Measurements from ENCODE around the gene PRKCD. TPM values are rescaled to one million over a fixed set of nuclear protein-coding genes. Genes with fewer than 3 reads are reported as not detected.
A peak's percentile ranks its signal among the peaks of the same experiment; 100 is the strongest.

Gene PRKCD
- total and polyA plus RNA-seq, 12 donors = 10.7 to 156 (median 49.2) TPM

- DNase-seq = peak; percentile 60 to 77 (median 69)
- no peak overlapping the region for H3K4me3 ChIP-seq
- H3K4me1 ChIP-seq (replicated peaks in 1 of 2) = peaks cover 59 to 91% of the 10 kb centered on the region in 2 donors
- no peaks in the 10 kb centered on the region for H3K36me3 ChIP-seq (replicated peaks in 1 of 2)
- TF ChIP-seq POLR2A (IDR thresholded peaks at IDR 0.05) = no peak
- TF ChIP-seq, protein P1, sequence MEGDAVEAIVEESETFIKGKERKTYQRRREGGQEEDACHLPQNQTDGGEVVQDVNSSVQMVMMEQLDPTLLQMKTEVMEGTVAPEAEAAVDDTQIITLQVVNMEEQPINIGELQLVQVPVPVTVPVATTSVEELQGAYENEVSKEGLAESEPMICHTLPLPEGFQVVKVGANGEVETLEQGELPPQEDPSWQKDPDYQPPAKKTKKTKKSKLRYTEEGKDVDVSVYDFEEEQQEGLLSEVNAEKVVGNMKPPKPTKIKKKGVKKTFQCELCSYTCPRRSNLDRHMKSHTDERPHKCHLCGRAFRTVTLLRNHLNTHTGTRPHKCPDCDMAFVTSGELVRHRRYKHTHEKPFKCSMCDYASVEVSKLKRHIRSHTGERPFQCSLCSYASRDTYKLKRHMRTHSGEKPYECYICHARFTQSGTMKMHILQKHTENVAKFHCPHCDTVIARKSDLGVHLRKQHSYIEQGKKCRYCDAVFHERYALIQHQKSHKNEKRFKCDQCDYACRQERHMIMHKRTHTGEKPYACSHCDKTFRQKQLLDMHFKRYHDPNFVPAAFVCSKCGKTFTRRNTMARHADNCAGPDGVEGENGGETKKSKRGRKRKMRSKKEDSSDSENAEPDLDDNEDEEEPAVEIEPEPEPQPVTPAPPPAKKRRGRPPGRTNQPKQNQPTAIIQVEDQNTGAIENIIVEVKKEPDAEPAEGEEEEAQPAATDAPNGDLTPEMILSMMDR (IDR thresholded peaks at IDR 0.05) = no peak
- intact Hi-C loops (cut with DNase I) = no loop called here
- H3K27me3 ChIP-seq = no peaks in the 10 kb centered on the region
- H3K27ac ChIP-seq = peak overlapping the region in 4 of 5 donors; percentile 41 to 79 (median 55)
- 38 to 49% (median 44%) methylated on average over 3 to 4 of the region's 4 CpGs; no CpG with 5 or more reads in 1 of the 4 donors for WGBS, 4 donors
- no peaks in the 10 kb centered on the region for H3K9me3 ChIP-seq (replicated peaks in 1 of 3)
Observed at GRCh38 chr3:53154881-53155285, 6.1 kb upstream of the PRKCD start.

GRCh38 chr3:53155760-53156159, 5.2 kb upstream of the PRKCD start:
- TF ChIP-seq POLR2A (IDR thresholded peaks at IDR 0.05) = no peak
- TF ChIP-seq, protein P1 (IDR thresholded peaks at IDR 0.05) = no peak
- 51 to 81% (median 66%) methylated on average over 5 to 6 of the region's 6 CpGs for WGBS, 4 donors

GRCh38 chr3:53156368-53156834, 4.6 kb upstream of the PRKCD start:
- TF ChIP-seq, protein P1 (IDR thresholded peaks at IDR 0.05) = no peak
- TF ChIP-seq POLR2A (IDR thresholded peaks at IDR 0.05) = no peak
- intact Hi-C loops (cut with DNase I) = no loop called here
- H3K9me3 ChIP-seq (replicated peaks in 1 of 3) = no peaks in the 10 kb centered on the region
- no peaks in the 10 kb centered on the region for H3K36me3 ChIP-seq (replicated peaks in 1 of 2)
- no peaks in the 10 kb centered on the region for H3K27me3 ChIP-seq
- no peak overlapping the region for H3K27ac ChIP-seq
- H3K4me1 ChIP-seq (replicated peaks in 1 of 2) = peaks cover 52 to 85% of the 10 kb centered on the region in 2 donors
- 46 to 70% (median 52%) methylated on average over 14 to 36 of the region's 36 CpGs for WGBS, 4 donors
- DNase-seq = peak in 1 of 7 donors; percentile 22
- H3K4me3 ChIP-seq = no peak overlapping the region

More at GRCh38 chr3:53155760-53156159, 5.2 kb upstream of the PRKCD start:
- Histone ChIP-seq H3K9me3 (replicated peaks in 1 of 3) (no peaks in the 10 kb centered on the region), H3K27me3 (no peaks in the 10 kb centered on the region), H3K27ac (peak overlapping the region in 2 of 5 donors; percentile 61 to 79), H3K36me3 (replicated peaks in 1 of 2) (no peaks in the 10 kb centered on the region), H3K4me1 (replicated peaks in 1 of 2) (peaks cover 58 to 89% of the 10 kb centered on the region in 2 donors), H3K4me3 (no peak overlapping the region)
- intact Hi-C loops (cut with DNase I) = no loop called here
- peak in 3 of 7 donors; percentile 50 to 70 (median 61) for DNase-seq

- no peak for TF ChIP-seq POLR2A (IDR thresholded peaks at IDR 0.05)
- TF ChIP-seq, protein P1 (IDR thresholded peaks at IDR 0.05) = no peak
- intact Hi-C loops (cut with DNase I) = no loop called here
- no peak overlapping the region for H3K27ac ChIP-seq
- H3K9me3 ChIP-seq (replicated peaks in 1 of 3) = no peaks in the 10 kb centered on the region
- DNase-seq = peak in 5 of 7 donors; percentile 63 to 81 (median 77)
- no peak overlapping the region for H3K4me3 ChIP-seq
- no peaks in the 10 kb centered on the region for H3K27me3 ChIP-seq
- WGBS, 4 donors = 34 to 56% (median 47%) methylated on average over 2 to 3 of the region's 3 CpGs
- no peaks in the 10 kb centered on the region for H3K36me3 ChIP-seq (replicated peaks in 1 of 2)
- peaks cover 49 to 74% of the 10 kb centered on the region in 2 donors for H3K4me1 ChIP-seq (replicated peaks in 1 of 2)
Observed at GRCh38 chr3:53157974-53158580, 2.9 kb upstream of the PRKCD start.
